GM12878 (cell line): Measurements from ENCODE around the gene SINHCAF.

ENCODE experiments used
- CREM ChIP-seq: IDR thresholded peaks from 2 replicates; pipeline ENCODE4 v1.6.1; 2014; ENCODE audit warnings: antibody characterized with exemption, low read depth
- RFX5 ChIP-seq: IDR thresholded peaks from 2 replicates; pipeline ENCODE4 v1.6.1; 2011; ENCODE audit warnings: low read depth, low read length, improper control_type of control experiment
- TF ChIP-seq, protein P1 (sequence below), 3 experiments: IDR thresholded peaks in 2 of 3; conservative IDR thresholded peaks in 1 of 3; 2 replicates each; pipeline ENCODE4 v1.5.1; 2011; ENCODE audit warnings: low read depth in 3 of 3, low read length in 3 of 3, mild to moderate bottlenecking in 3 of 3, control low read depth in 2 of 3, moderate library complexity in 2 of 3, inconsistent platforms in 1 of 3, mixed read lengths in 1 of 3; ENCODE audit not compliant: control insufficient read depth in 2 of 3, insufficient read depth in 1 of 3; ENCODE audit errors: extremely low read depth in 1 of 3

GRCh38 chr12:31355747-31356107 is 29.8 kb upstream of the SINHCAF start:
- TF ChIP-seq, protein P1, sequence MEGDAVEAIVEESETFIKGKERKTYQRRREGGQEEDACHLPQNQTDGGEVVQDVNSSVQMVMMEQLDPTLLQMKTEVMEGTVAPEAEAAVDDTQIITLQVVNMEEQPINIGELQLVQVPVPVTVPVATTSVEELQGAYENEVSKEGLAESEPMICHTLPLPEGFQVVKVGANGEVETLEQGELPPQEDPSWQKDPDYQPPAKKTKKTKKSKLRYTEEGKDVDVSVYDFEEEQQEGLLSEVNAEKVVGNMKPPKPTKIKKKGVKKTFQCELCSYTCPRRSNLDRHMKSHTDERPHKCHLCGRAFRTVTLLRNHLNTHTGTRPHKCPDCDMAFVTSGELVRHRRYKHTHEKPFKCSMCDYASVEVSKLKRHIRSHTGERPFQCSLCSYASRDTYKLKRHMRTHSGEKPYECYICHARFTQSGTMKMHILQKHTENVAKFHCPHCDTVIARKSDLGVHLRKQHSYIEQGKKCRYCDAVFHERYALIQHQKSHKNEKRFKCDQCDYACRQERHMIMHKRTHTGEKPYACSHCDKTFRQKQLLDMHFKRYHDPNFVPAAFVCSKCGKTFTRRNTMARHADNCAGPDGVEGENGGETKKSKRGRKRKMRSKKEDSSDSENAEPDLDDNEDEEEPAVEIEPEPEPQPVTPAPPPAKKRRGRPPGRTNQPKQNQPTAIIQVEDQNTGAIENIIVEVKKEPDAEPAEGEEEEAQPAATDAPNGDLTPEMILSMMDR (IDR thresholded peaks at IDR 0.05 in 2 of 3, conservative IDR thresholded peaks at IDR 0.05 in 1 of 3; ENCODE audit: control insufficient read depth in 2 of 3, extremely low read depth in 1 of 3, insufficient read depth in 1 of 3, low read depth in 3 of 3, low read length in 3 of 3), result no peak
- no peak for TF ChIP-seq RFX5
- no peak for TF ChIP-seq CREM
